SK-N-SH treated with all-trans-retinoic acid at 6 μM for 48 hours (cell line): ENCODE data around the gene CCAR1.
"Not testable (repeated sequence)": the region's sequence is repeated elsewhere in the genome, so short reads cannot be mapped to it uniquely, and the experiment has no call there.

Source experiments
- ATAC-seq: fragments of 200-7000 bp; cut with Tn5 transposase; 3 replicates; pipeline ENCODE4 v1.9.1; 2020; ENCODE audit warnings: mild to moderate bottlenecking, moderate library complexity
- ARNTL ChIP-seq: fragments of 450-650 bp; formaldehyde crosslinking; IDR thresholded peaks from 2 replicates; pipeline ENCODE4 v1.5.0; 2020; ENCODE audit warnings: low read depth, mild to moderate bottlenecking, moderate library complexity, borderline replicate concordance
- BACH2 ChIP-seq: fragments of 250-450 bp; sonication (Bioruptor Pico); IDR thresholded peaks from 2 replicates; pipeline ENCODE4 v1.9.0; 2021; ENCODE audit warnings: mild to moderate bottlenecking, borderline replicate concordance
- CSDC2 ChIP-seq: fragments of 250-450 bp; sonication (Bioruptor Pico); IDR thresholded peaks from 2 replicates; pipeline ENCODE4 v1.5.0; 2020; ENCODE audit warnings: mild to moderate bottlenecking, moderate library complexity
- ESRRG ChIP-seq: fragments of 250-450 bp; sonication (Bioruptor Pico); IDR thresholded peaks from 2 replicates; pipeline ENCODE4 v1.6.1; 2021; ENCODE audit warnings: mild to moderate bottlenecking
- GLIS3 ChIP-seq: fragments of 250-450 bp; sonication (Bioruptor Pico); IDR thresholded peaks from 2 replicates; pipeline ENCODE4 v1.5.0; 2020; ENCODE audit warnings: mild to moderate bottlenecking, moderate library complexity
- ISL1 ChIP-seq: fragments of 250-450 bp; sonication (Bioruptor Pico); IDR thresholded peaks from 2 replicates; pipeline ENCODE4 v2.1.2; 2022; ENCODE audit warnings: mild to moderate bottlenecking, moderate library complexity
- OSR1 ChIP-seq: fragments of 250-450 bp; sonication (Bioruptor Pico); IDR thresholded peaks from 2 replicates; pipeline ENCODE4 v1.8.0; 2022; ENCODE audit warnings: moderate library complexity, mild to moderate bottlenecking, inconsistent platforms
- PATZ1 ChIP-seq: fragments of 250-450 bp; sonication (Bioruptor Pico); IDR thresholded peaks from 2 replicates; pipeline ENCODE4 v1.8.0; 2020; ENCODE audit warnings: mild to moderate bottlenecking, moderate library complexity, borderline replicate concordance
- PPARA ChIP-seq: fragments of 250-450 bp; sonication (Bioruptor Pico); IDR thresholded peaks from 2 replicates; pipeline ENCODE4 v1.5.0; 2020; ENCODE audit warnings: mild to moderate bottlenecking, borderline replicate concordance
- RARB ChIP-seq: fragments of 250-450 bp; sonication (Bioruptor Pico); IDR thresholded peaks from 2 replicates; pipeline ENCODE4 v1.8.0; 2021; ENCODE audit warnings: mild to moderate bottlenecking, moderate library complexity
- SNAI2 ChIP-seq: fragments of 250-450 bp; sonication (Bioruptor Pico); IDR thresholded peaks from 2 replicates; pipeline ENCODE4 v1.5.0; 2020; ENCODE audit warnings: mild to moderate bottlenecking, moderate library complexity
- TCF4 ChIP-seq: fragments of 250-450 bp; sonication (Bioruptor Pico); IDR thresholded peaks from 2 replicates; pipeline ENCODE4 v1.8.0; 2021; ENCODE audit warnings: mild to moderate bottlenecking, moderate library complexity, borderline replicate concordance
- TOX ChIP-seq: fragments of 250-450 bp; sonication (Bioruptor Pico); IDR thresholded peaks from 2 replicates; pipeline ENCODE4 v1.8.0; 2021; ENCODE audit warnings: mild to moderate bottlenecking, moderate library complexity, borderline replicate concordance
- ZC3H10 ChIP-seq: fragments of 250-450 bp; sonication (Bioruptor Pico); IDR thresholded peaks from 2 replicates; pipeline ENCODE4 v1.5.1; 2021; ENCODE audit warnings: mild to moderate bottlenecking, moderate library complexity
- ZFP3 ChIP-seq: fragments of 250-450 bp; sonication (Bioruptor Pico); IDR thresholded peaks from 2 replicates; pipeline ENCODE4 v1.5.0; 2020; ENCODE audit warnings: mild to moderate bottlenecking, moderate library complexity
- ZFP30 ChIP-seq: fragments of 450-650 bp; formaldehyde crosslinking; IDR thresholded peaks from 2 replicates; pipeline ENCODE4 v1.5.0; 2022; ENCODE audit warnings: mild to moderate bottlenecking, moderate library complexity
- ZNF565 ChIP-seq: fragments of 450-650 bp; formaldehyde crosslinking; conservative IDR thresholded peaks from 2 replicates; pipeline ENCODE4 v1.5.0; 2020; ENCODE audit warnings: low read depth, mild to moderate bottlenecking, moderate library complexity
- ZNF70 ChIP-seq: fragments of 450-650 bp; formaldehyde crosslinking; IDR thresholded peaks from 2 replicates; pipeline ENCODE4 v1.5.0; 2020; ENCODE audit warnings: mild to moderate bottlenecking, moderate library complexity
- ZNF8 ChIP-seq: fragments of 450-650 bp; formaldehyde crosslinking; IDR thresholded peaks from 2 replicates; pipeline ENCODE4 v1.5.0; 2020; ENCODE audit warnings: mild to moderate bottlenecking, moderate library complexity
- TF ChIP-seq, protein P1 (sequence below): fragments of 250-450 bp; sonication (Bioruptor Pico); IDR thresholded peaks from 2 replicates; pipeline ENCODE4 v1.5.1; 2020; ENCODE audit warnings: low read depth, mild to moderate bottlenecking, moderate library complexity
- TF ChIP-seq, protein P2 (sequence below): fragments of 250-450 bp; sonication (Bioruptor Pico); IDR thresholded peaks from 2 replicates; pipeline ENCODE4 v1.5.0; 2020; ENCODE audit warnings: mild to moderate bottlenecking, moderate library complexity
- TF ChIP-seq, protein P3 (sequence below): fragments of 250-450 bp; sonication (Bioruptor Pico); IDR thresholded peaks from 2 replicates; pipeline ENCODE4 v1.8.0; 2021; ENCODE audit warnings: low read depth, mild to moderate bottlenecking, moderate library complexity, borderline replicate concordance

The CCAR1 gene

DNA sequence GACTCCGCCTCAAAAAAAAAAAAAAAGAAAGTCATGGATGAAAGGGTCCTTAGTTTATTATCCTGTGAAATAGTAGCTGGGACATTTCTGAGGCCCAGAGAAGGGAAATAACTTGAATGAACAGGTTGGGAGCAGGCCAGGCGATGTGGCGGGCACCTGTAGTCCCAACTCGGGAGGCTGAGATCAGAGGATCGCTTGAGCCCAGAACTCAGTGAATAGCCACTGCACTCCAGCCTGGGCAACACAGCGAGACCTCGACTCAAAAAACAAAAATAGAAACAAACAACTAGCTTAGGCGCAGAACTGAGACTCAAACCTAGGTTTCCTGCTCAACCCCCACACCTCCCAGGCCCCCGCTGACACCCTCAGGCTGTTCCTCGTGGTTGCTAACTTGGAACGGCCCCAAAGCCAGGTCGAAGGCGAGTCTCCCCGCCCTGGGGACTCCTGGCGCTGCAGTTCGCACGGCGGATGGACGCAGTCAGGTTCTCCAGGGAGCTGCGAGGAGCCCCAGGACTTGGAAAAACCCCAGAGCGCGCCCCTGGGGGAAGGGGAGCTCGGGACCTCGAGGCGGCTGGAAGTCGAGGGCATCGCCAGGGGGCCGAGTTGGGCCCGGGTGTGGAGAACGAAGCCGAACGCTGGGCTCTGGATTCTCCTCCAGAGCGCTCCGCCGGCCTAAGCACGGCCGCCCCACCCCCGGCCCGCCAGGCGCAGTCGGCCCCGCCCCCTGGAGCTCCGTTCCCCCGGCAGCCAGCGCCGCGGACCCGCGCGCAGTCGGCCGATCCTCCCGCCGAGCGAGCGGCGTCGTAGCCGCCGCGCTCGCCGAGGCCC lies 105.9 kb downstream of the CCAR1 start, which contains the start of gene STOX1:
TSS of gene STOX1 (plus strand) at position 768 of the 828 bp plus-strand sequence. CDS start 93 bp downstream, outside the sequence.
- ATAC-seq: peak; percentile 88
- TF ChIP-seq ZC3H10 (CRISPR knock-in tag) (no peak), TOX (CRISPR knock-in tag) (no peak)
- TF ChIP-seq, all 23 proteins: peak for 0

DNA sequence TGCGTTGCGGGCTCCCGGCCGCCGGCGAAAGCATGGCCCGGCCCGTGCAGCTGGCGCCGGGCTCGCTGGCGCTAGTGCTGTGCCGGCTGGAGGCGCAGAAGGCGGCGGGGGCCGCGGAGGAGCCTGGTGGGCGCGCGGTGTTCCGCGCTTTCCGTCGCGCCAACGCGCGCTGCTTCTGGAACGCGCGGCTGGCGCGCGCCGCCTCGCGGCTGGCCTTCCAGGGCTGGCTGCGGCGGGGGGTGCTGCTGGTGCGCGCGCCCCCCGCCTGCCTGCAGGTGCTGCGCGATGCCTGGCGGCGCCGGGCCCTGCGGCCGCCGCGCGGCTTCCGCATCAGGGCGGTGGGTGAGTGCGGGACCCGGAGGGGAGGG lies 106.5 kb downstream of the CCAR1 start:
- ATAC-seq: not testable (repeated sequence)

- ATAC-seq: peak; percentile 29
Observed at GRCh38 chr10:68828083-68828601, 107.1 kb downstream of the CCAR1 start.

DNA sequence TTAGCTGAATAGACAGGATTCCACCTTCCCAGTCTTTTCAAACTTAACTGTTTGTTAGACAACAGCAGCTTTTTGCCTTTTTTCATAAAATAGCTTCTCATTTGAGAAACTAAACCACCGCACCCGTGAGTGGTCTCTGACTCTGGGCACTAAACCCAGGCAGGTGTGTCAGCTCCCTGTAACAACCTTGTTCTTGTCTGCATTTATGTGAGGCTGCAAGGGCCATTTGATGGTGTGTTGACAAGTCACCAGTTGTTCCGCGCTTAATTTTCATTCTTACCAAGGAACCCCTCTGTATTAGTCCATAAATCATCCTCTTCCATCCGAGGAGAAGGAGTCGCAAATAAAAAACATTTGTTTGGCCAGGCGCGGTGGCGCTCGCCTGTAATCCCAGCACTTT lies 107.8 kb downstream of the CCAR1 start:
- no peak for TF ChIP-seq ISL1 (CRISPR knock-in tag)
- TF ChIP-seq CSDC2 (CRISPR knock-in tag): no peak
- TF ChIP-seq BACH2: no peak
- TF ChIP-seq RARB (CRISPR knock-in tag): no peak
- no peak for TF ChIP-seq ZC3H10 (CRISPR knock-in tag)
- TF ChIP-seq, protein P1, sequence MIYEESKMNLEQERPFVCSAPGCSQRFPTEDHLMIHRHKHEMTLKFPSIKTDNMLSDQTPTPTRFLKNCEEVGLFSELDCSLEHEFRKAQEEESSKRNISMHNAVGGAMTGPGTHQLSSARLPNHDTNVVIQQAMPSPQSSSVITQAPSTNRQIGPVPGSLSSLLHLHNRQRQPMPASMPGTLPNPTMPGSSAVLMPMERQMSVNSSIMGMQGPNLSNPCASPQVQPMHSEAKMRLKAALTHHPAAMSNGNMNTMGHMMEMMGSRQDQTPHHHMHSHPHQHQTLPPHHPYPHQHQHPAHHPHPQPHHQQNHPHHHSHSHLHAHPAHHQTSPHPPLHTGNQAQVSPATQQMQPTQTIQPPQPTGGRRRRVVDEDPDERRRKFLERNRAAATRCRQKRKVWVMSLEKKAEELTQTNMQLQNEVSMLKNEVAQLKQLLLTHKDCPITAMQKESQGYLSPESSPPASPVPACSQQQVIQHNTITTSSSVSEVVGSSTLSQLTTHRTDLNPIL: no peak
- TF ChIP-seq, protein P2, sequence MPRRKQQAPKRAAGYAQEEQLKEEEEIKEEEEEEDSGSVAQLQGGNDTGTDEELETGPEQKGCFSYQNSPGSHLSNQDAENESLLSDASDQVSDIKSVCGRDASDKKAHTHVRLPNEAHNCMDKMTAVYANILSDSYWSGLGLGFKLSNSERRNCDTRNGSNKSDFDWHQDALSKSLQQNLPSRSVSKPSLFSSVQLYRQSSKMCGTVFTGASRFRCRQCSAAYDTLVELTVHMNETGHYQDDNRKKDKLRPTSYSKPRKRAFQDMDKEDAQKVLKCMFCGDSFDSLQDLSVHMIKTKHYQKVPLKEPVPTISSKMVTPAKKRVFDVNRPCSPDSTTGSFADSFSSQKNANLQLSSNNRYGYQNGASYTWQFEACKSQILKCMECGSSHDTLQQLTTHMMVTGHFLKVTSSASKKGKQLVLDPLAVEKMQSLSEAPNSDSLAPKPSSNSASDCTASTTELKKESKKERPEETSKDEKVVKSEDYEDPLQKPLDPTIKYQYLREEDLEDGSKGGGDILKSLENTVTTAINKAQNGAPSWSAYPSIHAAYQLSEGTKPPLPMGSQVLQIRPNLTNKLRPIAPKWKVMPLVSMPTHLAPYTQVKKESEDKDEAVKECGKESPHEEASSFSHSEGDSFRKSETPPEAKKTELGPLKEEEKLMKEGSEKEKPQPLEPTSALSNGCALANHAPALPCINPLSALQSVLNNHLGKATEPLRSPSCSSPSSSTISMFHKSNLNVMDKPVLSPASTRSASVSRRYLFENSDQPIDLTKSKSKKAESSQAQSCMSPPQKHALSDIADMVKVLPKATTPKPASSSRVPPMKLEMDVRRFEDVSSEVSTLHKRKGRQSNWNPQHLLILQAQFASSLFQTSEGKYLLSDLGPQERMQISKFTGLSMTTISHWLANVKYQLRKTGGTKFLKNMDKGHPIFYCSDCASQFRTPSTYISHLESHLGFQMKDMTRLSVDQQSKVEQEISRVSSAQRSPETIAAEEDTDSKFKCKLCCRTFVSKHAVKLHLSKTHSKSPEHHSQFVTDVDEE (CRISPR knock-in tag): no peak
- TF ChIP-seq ZFP3: no peak
- no peak for TF ChIP-seq TCF4 (CRISPR knock-in tag)
- TF ChIP-seq, protein P3, sequence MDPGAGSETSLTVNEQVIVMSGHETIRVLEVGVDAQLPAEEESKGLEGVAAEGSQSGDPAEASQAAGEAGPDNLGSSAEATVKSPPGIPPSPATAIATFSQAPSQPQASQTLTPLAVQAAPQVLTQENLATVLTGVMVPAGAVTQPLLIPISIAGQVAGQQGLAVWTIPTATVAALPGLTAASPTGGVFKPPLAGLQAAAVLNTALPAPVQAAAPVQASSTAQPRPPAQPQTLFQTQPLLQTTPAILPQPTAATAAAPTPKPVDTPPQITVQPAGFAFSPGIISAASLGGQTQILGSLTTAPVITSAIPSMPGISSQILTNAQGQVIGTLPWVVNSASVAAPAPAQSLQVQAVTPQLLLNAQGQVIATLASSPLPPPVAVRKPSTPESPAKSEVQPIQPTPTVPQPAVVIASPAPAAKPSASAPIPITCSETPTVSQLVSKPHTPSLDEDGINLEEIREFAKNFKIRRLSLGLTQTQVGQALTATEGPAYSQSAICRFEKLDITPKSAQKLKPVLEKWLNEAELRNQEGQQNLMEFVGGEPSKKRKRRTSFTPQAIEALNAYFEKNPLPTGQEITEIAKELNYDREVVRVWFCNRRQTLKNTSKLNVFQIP (CRISPR knock-in tag): no peak
- no peak for TF ChIP-seq GLIS3 (CRISPR knock-in tag)
- no peak for TF ChIP-seq ARNTL
- TF ChIP-seq PATZ1 (CRISPR knock-in tag): no peak
- TF ChIP-seq PPARA (CRISPR knock-in tag): no peak
- TF ChIP-seq ZNF70: no peak
- no peak for TF ChIP-seq SNAI2 (CRISPR knock-in tag)
- no peak for TF ChIP-seq ESRRG
- ATAC-seq: no peak

- ATAC-seq: no peak
- TF ChIP-seq ARNTL: no peak
- TF ChIP-seq ESRRG: no peak
- TF ChIP-seq ZFP3: no peak
- TF ChIP-seq TCF4 (CRISPR knock-in tag): no peak
- TF ChIP-seq ZC3H10 (CRISPR knock-in tag): no peak
- no peak for TF ChIP-seq ZNF565 (CRISPR knock-in tag)
- no peak for TF ChIP-seq ISL1 (CRISPR knock-in tag)
- TF ChIP-seq RARB (CRISPR knock-in tag): no peak
- TF ChIP-seq PATZ1 (CRISPR knock-in tag): no peak
- TF ChIP-seq CSDC2 (CRISPR knock-in tag): no peak
- no peak for TF ChIP-seq OSR1 (CRISPR knock-in tag)
- TF ChIP-seq ZFP30 (CRISPR knock-in tag): no peak
- no peak for TF ChIP-seq ZNF8 (CRISPR knock-in tag)
Observed at GRCh38 chr10:68829521-68829920, 108.5 kb downstream of the CCAR1 start.
